HEK293 (cell line): ENCODE results near the gene PTPRN2.

ENCODE experiments used
- ZNF121 ChIP-seq: fragments of 450-650 bp; formaldehyde crosslinking; IDR thresholded peaks from 2 replicates; pipeline ENCODE4 v1.5.1; 2016; ENCODE audit warnings: missing biosample characterization, missing genetic modification characterization
- TF ChIP-seq, protein P1 (sequence below): fragments of 450-650 bp; formaldehyde crosslinking; IDR thresholded peaks from 2 replicates; pipeline ENCODE4 v1.5.1; 2016; ENCODE audit warnings: missing biosample characterization, missing genetic modification characterization

DNA sequence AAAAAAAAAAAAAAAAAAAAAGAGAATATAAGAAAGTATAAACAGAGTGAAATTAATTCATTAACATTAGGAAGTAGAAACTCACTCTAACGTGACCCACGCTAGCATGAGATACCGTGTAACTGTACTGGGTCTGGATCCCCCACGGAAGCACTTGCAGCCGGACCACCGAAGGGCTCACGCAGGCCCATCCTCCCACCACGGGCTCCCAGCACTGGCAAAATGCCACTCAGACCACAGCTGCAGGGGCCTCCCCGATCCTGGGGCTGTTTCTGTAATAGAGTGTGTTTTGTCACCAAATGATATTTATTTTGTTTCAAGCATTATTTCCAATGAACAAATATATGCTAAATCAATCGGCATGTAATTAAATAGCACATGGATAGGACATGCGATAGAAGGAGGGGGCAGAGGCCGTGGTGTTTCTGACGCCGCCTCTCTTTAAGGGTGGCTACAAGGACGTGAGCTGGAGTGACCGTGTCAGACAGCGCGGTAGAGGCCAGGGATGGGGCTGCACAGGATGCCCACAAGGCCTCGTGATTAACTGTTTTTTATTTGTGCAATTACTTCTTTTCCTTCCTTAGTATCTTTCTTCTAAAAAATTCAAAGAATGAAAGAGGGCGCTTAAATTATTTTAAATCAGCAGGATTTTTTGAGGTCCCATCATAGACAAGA is 568.5 kb downstream of the PTPRN2 start:
- no peak for TF ChIP-seq ZNF121
- TF ChIP-seq, protein P1, sequence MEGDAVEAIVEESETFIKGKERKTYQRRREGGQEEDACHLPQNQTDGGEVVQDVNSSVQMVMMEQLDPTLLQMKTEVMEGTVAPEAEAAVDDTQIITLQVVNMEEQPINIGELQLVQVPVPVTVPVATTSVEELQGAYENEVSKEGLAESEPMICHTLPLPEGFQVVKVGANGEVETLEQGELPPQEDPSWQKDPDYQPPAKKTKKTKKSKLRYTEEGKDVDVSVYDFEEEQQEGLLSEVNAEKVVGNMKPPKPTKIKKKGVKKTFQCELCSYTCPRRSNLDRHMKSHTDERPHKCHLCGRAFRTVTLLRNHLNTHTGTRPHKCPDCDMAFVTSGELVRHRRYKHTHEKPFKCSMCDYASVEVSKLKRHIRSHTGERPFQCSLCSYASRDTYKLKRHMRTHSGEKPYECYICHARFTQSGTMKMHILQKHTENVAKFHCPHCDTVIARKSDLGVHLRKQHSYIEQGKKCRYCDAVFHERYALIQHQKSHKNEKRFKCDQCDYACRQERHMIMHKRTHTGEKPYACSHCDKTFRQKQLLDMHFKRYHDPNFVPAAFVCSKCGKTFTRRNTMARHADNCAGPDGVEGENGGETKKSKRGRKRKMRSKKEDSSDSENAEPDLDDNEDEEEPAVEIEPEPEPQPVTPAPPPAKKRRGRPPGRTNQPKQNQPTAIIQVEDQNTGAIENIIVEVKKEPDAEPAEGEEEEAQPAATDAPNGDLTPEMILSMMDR = no peak
